Measurements from ENCODE around the gene CNP.
"Not testable (repeated sequence)": the region's sequence is repeated elsewhere in the genome, so short reads cannot be mapped to it uniquely, and the experiment has no call there.

The CNP gene

GRCh38 chr17:41966463-41967140 lies at the start of gene CNP:
Gene CNP, plus strand, starts transcription at chr17:41966795. Its CDS starts 90 bp downstream, at chr17:41966885.
- DNase-seq (ENCODE audit: low read depth), result peak; percentile 89

DNA sequence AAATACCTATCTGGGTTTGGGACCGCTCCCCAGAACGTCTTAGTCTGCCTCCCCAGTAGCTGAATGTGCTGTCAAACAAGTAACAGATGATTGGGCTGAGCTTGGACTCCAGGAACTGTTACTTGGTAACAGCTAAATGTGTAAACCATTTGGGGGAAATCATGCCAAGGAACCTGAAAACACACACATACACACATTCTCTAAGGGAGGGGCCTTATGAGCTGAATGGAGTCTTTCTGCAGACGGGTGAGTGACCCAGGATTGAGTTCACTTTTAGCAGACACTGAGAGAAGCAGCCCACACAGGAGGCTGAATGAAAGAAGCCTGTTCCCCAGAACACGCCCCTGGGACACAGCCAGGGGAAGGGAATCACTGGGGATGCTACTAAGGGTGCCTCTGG lies 49.4 kb upstream of the CNP start:
- peak; percentile 63 for DNase-seq (ENCODE audit: low read depth)

DNA sequence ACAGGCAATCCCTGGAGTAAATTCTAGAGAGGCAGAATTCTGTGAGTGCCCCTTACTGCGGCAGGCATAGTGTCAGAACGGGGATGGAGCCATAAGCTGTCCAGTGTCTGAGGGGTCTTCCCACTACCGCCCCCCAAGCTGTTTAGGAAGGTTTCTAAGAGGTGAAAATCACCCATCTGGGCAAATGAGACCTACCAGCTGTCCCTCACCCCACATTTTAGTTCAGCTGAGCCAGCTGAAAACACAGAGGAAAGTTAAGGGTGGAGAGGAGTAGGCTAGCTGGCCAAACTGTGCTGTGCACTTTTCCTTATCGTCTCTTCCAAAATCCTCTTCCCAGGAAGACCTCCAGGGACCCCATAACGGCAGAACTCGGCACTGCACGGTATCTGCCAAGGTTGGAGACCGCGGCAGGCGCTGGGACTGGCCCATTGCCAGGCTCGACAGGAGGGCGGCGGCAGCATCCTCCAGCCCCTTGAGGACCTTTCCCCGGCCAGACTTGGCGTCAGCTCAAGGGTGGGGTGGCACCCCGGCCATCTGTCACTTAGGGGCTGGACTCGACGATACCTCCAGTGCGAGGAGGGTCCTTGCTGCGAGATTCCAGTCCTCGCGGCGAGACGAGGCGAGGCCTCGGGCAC lies 48.8 kb upstream of the CNP start:
- DNase-seq (ENCODE audit: low read depth), result peak; percentile 56

DNA sequence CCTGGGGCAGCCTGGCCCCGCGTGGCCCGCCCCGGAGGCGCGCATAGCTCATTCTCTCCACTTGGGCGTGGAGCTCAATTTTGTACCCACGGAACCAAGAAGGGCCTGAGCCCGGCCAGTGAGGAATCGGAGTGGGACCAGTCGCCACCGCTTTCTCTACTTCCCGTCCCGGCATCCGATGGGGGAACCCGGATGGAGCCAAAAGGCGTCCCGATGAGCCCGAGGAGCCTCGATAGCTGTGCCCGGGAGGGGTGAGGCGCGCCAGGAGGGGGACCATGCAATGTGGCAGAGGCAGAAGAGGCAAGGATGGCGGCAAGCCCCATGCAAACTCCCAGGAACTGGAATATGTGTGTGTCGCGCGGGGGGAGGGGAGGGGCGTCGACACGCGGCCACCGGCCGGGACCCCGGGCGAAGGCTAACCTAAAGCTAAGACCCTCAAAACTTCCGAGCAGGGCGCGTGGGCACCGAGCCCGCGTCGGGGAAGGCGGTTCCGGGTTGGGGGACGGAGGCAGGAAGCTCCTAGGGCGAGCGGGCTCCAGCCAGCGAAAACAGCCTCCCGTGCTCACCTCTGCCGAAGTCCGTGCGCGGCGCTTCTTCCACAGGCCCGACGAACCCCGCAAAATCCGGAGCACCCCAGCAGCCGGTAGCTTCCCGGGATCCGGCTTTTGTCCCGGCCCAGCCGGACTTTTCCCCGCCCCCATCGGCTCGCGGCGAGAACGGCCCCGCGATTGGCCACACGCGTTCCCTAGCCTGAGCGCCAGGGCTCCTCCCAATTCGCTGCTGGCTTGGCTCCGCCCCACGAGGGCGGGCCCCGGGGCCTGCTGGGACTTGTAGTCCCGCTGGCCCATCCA lies 48.1 kb upstream of the CNP start, which contains the start of gene ACLY:
Gene ACLY (minus strand): TSS at position 638 of the 851 bp plus-strand sequence. CDS start 5,078 bp downstream, outside the sequence.
- DNase-seq (ENCODE audit: low read depth), result peak; percentile 96

GRCh38 chr17:41919165-41919817 lies 47.3 kb upstream of the CNP start:
- DNase-seq (ENCODE audit: low read depth), result no peak

GRCh38 chr17:41919840-41920579 lies 46.6 kb upstream of the CNP start:
- no peak for DNase-seq (ENCODE audit: low read depth)

DNA sequence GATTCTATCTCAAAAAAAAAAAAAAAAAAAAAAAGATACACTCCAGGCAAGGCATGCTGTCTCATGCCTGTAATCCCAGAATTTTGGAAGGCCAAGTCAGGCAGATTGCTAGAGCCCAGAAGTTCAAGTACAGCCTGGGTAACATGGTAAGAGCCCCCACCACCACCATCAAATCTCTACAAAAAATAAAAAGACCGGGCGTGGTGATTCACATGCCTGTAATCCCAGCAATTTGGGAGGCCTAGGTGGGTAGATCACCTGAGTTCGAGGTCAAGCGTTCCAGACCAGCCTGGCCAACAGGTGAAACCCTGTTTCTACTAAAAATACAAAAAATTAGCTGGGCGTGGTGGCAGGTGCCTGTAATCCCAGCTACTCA lies 46.0 kb upstream of the CNP start:
- no peak for DNase-seq (ENCODE audit: low read depth)

DNA sequence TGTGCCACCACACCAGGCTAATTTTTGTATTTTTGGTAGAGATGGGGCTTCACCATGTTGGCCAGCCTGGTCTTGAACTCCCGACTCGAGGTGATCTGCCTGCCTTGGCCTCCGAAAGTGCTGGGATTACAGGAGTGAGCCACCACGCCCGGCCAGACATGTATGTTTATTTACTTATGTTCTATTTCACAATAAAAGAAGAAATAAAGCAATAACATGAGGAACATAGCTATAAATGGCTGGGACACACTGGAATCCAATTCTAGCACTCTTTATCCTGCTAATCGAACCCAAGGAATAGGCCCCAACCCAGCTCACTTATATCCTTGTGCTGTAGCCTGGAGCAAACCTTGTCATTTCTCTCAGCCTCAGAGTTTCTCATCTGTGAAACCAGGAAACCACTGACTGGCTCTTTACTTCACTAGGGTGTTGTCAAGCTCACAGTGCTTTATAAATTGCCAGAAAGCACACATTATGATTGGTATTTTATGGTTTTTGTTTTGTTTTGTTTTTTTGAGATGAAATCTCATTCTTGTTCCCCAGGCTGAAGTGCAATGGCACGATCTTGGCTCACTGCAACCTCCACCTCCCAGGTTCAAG lies 40.5 kb upstream of the CNP start:
- DNase-seq (ENCODE audit: low read depth), result no peak

- no peak for DNase-seq (ENCODE audit: low read depth)
These were observed 37.8 kb upstream of the CNP start for GRCh38 chr17:41928693-41929251.

- peak; percentile 99 for DNase-seq (ENCODE audit: low read depth)
These were observed 36.4 kb upstream of the CNP start, which contains the start of gene ODAD4 for GRCh38 chr17:41930009-41930832. Gene ODAD4, plus strand, starts transcription at chr17:41930617. Its CDS starts 107 bp downstream, at chr17:41930724.

- DNase-seq (ENCODE audit: low read depth), result not testable (repeated sequence)
These were observed 35.8 kb upstream of the CNP start for GRCh38 chr17:41930833-41931156.

- DNase-seq (ENCODE audit: low read depth), result not testable (repeated sequence)
These were observed 34.9 kb upstream of the CNP start for GRCh38 chr17:41931715-41932114.

DNA sequence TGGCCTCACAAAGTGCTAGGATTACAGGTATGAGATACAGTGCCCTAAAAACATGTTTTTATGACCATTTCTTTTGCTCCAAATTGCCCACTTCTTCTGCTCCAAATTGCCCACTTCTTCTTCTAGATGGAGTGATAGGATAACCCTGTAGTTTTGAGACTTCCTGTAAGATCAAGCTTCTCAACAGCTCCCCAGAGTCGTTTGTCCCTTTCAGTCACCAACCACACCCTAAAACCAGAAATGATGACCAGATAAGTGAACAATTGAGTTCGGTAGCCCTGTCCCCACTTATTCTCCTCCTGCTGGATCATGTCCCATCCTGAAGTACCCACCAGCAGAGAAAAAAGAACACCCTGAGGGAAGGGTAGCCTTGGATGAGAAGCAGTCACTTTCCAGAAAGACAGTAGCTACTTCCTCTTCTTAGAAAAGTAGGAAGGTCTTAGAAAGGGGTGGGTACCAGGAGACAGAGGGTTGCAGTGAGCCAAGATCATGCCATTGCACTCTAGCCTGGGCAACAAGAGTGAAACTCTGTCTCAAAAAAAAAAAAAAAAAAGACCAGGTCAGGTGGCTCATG lies 33.7 kb upstream of the CNP start:
- DNase-seq (ENCODE audit: low read depth), result no peak

DNA sequence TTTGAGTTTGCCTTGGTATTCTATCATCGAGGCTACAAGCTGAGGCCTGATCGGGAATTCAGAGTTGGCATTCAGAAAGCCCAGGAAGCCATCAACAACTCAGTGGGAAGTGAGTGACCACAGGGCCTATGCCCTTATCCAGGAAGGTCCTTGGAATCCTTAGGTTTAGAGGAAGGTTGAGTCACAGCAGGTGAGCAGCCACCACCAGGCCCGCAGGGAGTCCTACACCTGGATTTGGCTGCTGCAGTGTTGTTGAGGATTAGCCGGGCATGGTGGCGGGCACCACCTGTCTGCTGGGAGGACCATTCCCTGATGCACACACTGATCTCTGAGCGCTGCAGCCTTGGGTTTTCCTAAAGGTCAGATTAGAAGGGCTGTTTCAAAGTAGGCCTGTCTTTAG lies 31.0 kb upstream of the CNP start:
- no peak for DNase-seq (ENCODE audit: low read depth)

DNA sequence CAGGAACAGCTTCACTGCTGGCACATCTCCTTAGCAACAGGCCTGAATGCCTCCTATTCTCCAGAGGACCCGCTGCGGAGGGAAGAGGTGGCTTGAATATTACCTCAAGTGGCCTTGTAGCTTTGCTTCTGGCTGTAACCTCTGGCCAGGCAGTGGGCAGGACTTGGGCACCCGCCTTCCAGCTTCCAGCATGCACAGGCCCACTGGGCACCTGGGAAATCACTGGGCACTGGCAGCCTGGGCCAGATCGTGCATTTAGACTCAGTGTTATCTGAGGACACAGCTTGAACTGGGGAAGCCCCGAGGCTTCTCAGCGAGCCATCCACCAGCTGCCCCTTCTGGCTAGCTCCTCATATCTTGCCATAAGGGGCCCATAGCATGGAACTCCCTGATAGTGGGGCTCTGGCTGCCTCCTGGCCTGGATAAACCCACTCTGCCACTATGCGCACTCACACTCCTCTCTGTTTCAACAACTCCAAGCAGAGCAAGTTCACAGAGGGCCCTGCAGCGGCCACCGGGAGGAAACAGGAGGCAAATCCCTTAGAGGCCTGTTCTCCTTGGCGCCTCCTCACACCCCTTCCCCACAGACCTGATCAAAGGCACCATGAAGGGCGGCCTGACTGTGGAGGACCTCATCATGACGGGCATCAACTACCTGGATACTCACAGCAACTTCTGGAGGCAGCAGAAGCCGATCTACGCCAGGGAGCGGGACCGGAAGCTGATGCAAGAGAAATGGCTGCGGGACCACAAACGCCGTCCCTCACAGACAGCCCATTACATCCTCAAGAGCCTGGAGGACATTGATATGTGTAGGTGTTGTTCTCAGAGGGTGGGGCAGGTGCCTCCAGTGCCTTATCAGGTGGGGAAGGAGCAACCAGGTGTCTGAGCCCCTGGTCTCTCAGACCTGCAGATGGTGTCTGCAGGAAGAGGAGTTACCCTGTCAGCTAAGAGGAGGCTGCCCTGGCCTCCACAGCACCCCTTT lies 28.3 kb upstream of the CNP start:
- no peak for DNase-seq (ENCODE audit: low read depth)

- DNase-seq (ENCODE audit: low read depth), result no peak
These were observed 27.4 kb upstream of the CNP start for GRCh38 chr17:41939044-41939692.

DNA sequence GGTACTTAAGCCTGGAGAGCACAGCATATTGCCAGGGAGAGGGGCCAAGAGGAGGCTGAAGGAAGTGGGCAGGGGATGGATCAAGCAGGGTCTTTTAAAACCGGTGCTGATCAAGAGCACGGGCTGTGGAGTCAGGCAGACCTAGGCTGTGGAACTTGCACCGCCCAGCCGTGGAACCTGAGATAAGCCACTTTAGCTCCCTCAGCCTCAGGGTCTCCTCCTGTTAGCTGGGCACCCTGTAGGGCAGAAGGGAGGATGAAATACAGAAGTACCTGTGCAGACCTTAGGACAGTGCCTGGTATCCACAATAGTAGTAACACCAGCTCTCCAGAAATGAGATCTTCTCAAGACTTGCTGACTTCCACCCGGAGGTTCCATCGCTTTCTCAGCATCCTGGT lies 26.9 kb upstream of the CNP start:
- DNase-seq (ENCODE audit: low read depth), result no peak

DNA sequence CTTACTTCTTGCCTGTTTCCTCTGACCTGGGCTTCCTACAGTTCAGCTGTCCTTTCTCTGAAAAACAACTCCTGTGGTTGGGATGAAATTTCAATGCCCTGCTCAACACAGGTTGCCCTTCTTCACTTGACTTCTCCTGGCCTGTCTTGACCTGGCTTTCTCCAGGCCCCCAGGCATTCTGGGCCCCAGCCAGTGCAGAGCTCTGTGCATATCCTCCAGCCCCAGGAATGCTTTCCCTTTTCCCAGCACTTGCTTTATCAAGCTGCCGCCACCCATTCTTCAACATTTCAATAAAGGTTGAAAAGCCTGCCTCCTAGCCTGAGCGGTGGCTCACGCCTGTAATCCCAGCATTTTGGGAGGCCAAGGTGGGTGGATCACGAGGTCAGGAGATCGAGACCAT lies 25.4 kb upstream of the CNP start:
- DNase-seq (ENCODE audit: low read depth), result no peak
